SK-N-SH (cell line): ENCODE results near the gene C11orf65. TPM values are rescaled to one million over a fixed set of nuclear protein-coding genes. Genes with fewer than 3 reads are reported as not detected.

Experiments used
- CTCF ChIA-PET: fragments of 300-600, 350-600 bp; formaldehyde crosslinking; extraction: SDS; loops from one replicate; lab custom pipeline; 2021; lab: Yijun Ruan, JAX
- POLR2A ChIA-PET: fragments of 350-600 bp; sonication (Branson Sonifier 250); formaldehyde crosslinking; extraction: SDS; loops from one replicate; lab custom pipeline; 2020; ENCODE audit warnings: antibody characterized with exemption, inconsistent platforms; lab: Yijun Ruan, JAX
- DNase-seq: peaks from one replicate; pipeline ENCODE4 v3.0.0; 2012
- H2AFZ ChIP-seq: fragments of 200-600 bp; sonication (generic); 2 replicates; pipeline ENCODE4 v1.8.1; 2016; ENCODE audit warnings: antibody characterized with exemption, mild to moderate bottlenecking, low read depth
- H3F3A ChIP-seq: fragments of 200-600 bp; sonication (generic); replicated peaks from 2 replicates; pipeline ENCODE3; 2016; ENCODE audit warnings: antibody characterized with exemption, mild to moderate bottlenecking; ENCODE audit not compliant: insufficient read depth
- H3K27ac ChIP-seq, 2 experiments: fragments of 200-500 bp in 1 of 2; fragments of 200-600 bp in 1 of 2; sonication (Bioruptor generic) in 1 of 2; sonication (generic), shearing (Covaris generic) in 1 of 2; 2 replicates each; pipeline versions ENCODE4 v1.5.1 to v1.6.1; 2014 to 2016; ENCODE audit warnings: low read depth in 2 of 2, inconsistent platforms in 1 of 2, low read length in 1 of 2, mild to moderate bottlenecking in 1 of 2, mixed read lengths in 1 of 2
- H3K27me3 ChIP-seq: fragments of 200-600 bp; sonication (generic), shearing (Covaris generic); 2 replicates; pipeline ENCODE4 v1.6.1; 2016; ENCODE audit warnings: mixed run types; ENCODE audit not compliant: insufficient read depth
- H3K36me3 ChIP-seq, 2 experiments: fragments of 200-500 bp in 1 of 2; fragments of 200-600 bp in 1 of 2; sonication (Bioruptor generic) in 1 of 2; sonication (generic) in 1 of 2; replicated peaks in 1 of 2; 2 replicates each; pipeline versions ENCODE3 to v1.5.1; 2014 to 2016; ENCODE audit warnings: low read length in 1 of 2, mild to moderate bottlenecking in 1 of 2; ENCODE audit not compliant: insufficient read depth in 2 of 2, control insufficient read depth in 1 of 2
- H3K4me1 ChIP-seq, 2 experiments: fragments of 200-500 bp in 1 of 2; fragments of 200-600 bp in 1 of 2; sonication (Bioruptor generic) in 1 of 2; sonication (generic), shearing (Covaris generic) in 1 of 2; 2 replicates each; pipeline versions ENCODE4 v1.5.1 to v1.6.1; 2014 to 2016; ENCODE audit warnings: low read depth in 1 of 2, low read length in 1 of 2, mixed run types in 1 of 2; ENCODE audit not compliant: insufficient read depth in 2 of 2, control insufficient read depth in 1 of 2
- H3K4me2 ChIP-seq: fragments of 200-600 bp; sonication (generic), shearing (Covaris generic); 2 replicates; pipeline ENCODE4 v1.6.1; 2017; ENCODE audit warnings: mixed run types
- H3K4me3 ChIP-seq, 2 experiments: fragments of 200-500 bp in 1 of 2; fragments of 200-600 bp in 1 of 2; sonication (Bioruptor generic) in 1 of 2; sonication (generic), shearing (Covaris generic) in 1 of 2; 2 replicates each; pipeline versions ENCODE4 v1.5.1 to v1.8.1; 2014 to 2016; ENCODE audit warnings: low read depth in 2 of 2, inconsistent platforms in 1 of 2, low read length in 1 of 2, mild to moderate bottlenecking in 1 of 2, mixed read lengths in 1 of 2, moderate library complexity in 1 of 2
- H3K79me2 ChIP-seq: fragments of 200-600 bp; sonication (generic); 2 replicates; pipeline ENCODE4 v1.8.1; 2017; ENCODE audit warnings: mild to moderate bottlenecking; ENCODE audit not compliant: insufficient read depth
- H3K9ac ChIP-seq: fragments of 200-600 bp; sonication (generic); 2 replicates; pipeline ENCODE4 v1.6.1; 2017; ENCODE audit warnings: mixed run types
- H3K9me2 ChIP-seq: fragments of 200-600 bp; sonication (generic); 2 replicates; pipeline ENCODE4 v1.6.1; 2017; ENCODE audit warnings: mixed run types
- H3K9me3 ChIP-seq: fragments of 200-600 bp; sonication (generic); 2 replicates; pipeline ENCODE4 v1.6.1; 2017; ENCODE audit warnings: mixed run types, mild to moderate bottlenecking, moderate library complexity
- H4K20me1 ChIP-seq: fragments of 200-600 bp; sonication (generic); 2 replicates; pipeline ENCODE4 v1.6.1; 2017; ENCODE audit warnings: mild to moderate bottlenecking, mixed run types; ENCODE audit not compliant: insufficient read depth
- ELF1 ChIP-seq: IDR thresholded peaks from 2 replicates; pipeline ENCODE4 v1.4.0; 2012
- EP300 ChIP-seq, 2 experiments: IDR thresholded peaks; 2 replicates each; pipeline versions ENCODE4 v1.4.0 to v1.6.1; 2012; ENCODE audit warnings: borderline replicate concordance in 1 of 2, low read depth in 1 of 2, low read length in 1 of 2
- EZH2phosphoT487 ChIP-seq: fragments of 200-600 bp; sonication (generic); IDR thresholded peaks from 2 replicates; pipeline ENCODE4 v1.6.1; 2017; ENCODE audit warnings: low read depth, mixed run types, mild to moderate bottlenecking, antibody characterized with exemption, moderate library complexity, borderline replicate concordance
- FOSL2 ChIP-seq: IDR thresholded peaks from 2 replicates; pipeline ENCODE4 v1.4.0; 2012; ENCODE audit warnings: low read depth, mild to moderate bottlenecking, moderate library complexity, borderline replicate concordance
- GABPA ChIP-seq: IDR thresholded peaks from 2 replicates; pipeline ENCODE4 v1.4.0; 2012; ENCODE audit warnings: low read depth, mild to moderate bottlenecking
- JUND ChIP-seq: IDR thresholded peaks from 2 replicates; pipeline ENCODE4 v1.4.0; 2012
- MEF2A ChIP-seq: IDR thresholded peaks from 2 replicates; pipeline ENCODE4 v1.4.0; 2012; ENCODE audit warnings: low read depth, borderline replicate concordance
- MXI1 ChIP-seq: IDR thresholded peaks from 2 replicates; pipeline ENCODE4 v1.6.1; 2012; ENCODE audit warnings: mild to moderate bottlenecking, low read depth, low read length, improper control_type of control experiment
- NFIC ChIP-seq: IDR thresholded peaks from 2 replicates; pipeline ENCODE4 v1.4.0; 2012; ENCODE audit warnings: borderline replicate concordance
- NRF1 ChIP-seq: IDR thresholded peaks from 2 replicates; pipeline ENCODE4 v1.6.1; 2012; ENCODE audit warnings: low read depth, mild to moderate bottlenecking, low read length
- POLR2AphosphoS5 ChIP-seq: IDR thresholded peaks from 2 replicates; pipeline ENCODE4 v1.6.1; 2012; ENCODE audit warnings: low read depth, low read length
- RFX5 ChIP-seq: IDR thresholded peaks from 2 replicates; pipeline ENCODE4 v1.6.1; 2012; ENCODE audit warnings: mild to moderate bottlenecking, improper control_type of control experiment, low read length
- SIN3A ChIP-seq: IDR thresholded peaks from 2 replicates; pipeline ENCODE4 v1.6.1; 2012; ENCODE audit warnings: low read depth, mild to moderate bottlenecking, low read length, moderate library complexity, borderline replicate concordance
- SMC3 ChIP-seq: IDR thresholded peaks from 2 replicates; pipeline ENCODE4 v1.6.1; 2012; ENCODE audit warnings: low read depth, low read length, improper control_type of control experiment
- TAF1 ChIP-seq: IDR thresholded peaks from 2 replicates; pipeline ENCODE4 v1.6.1; 2012; ENCODE audit warnings: low read depth, mild to moderate bottlenecking, low read length, moderate library complexity, borderline replicate concordance
- TCF12 ChIP-seq: IDR thresholded peaks from 2 replicates; pipeline ENCODE4 v1.4.0; 2012
- TEAD4 ChIP-seq: IDR thresholded peaks from 2 replicates; pipeline ENCODE4 v1.4.0; 2012; ENCODE audit warnings: mild to moderate bottlenecking, borderline replicate concordance; ENCODE audit not compliant: insufficient read depth
- YY1 ChIP-seq: IDR thresholded peaks from 2 replicates; pipeline ENCODE4 v1.4.0; 2012; ENCODE audit warnings: low read depth, mild to moderate bottlenecking
- WGBS: methylation state at CpG from one replicate; pipeline ENCODE4 v1.1.6; 2017; ENCODE audit warnings: low lambda C conversion rate; 5-methylcytosine and 5-hydroxymethylcytosine counted together
- polyA plus RNA-seq, 3 experiments: library from polyadenylated mRNA; depleted of rRNA; stranded (reverse); fragments of >200 nt; gene quantifications; 2 replicates each; pipeline ENCODE4 v1.2.3, GENCODE V29; 2012
- TF ChIP-seq, protein P1 (sequence below): IDR thresholded peaks from 2 replicates; pipeline ENCODE4; 2012
- TF ChIP-seq, protein P2 (sequence below): IDR thresholded peaks from 2 replicates; pipeline ENCODE4 v1.4.0; 2012; ENCODE audit warnings: low read depth
- TF ChIP-seq, protein P3 (sequence below): fragments of 150-350 bp; IDR thresholded peaks from 2 replicates; pipeline ENCODE4 v1.6.1; 2017; ENCODE audit warnings: antibody characterized with exemption, low read length, low read depth, borderline replicate concordance
- TF ChIP-seq, protein P4 (sequence below): IDR thresholded peaks from 2 replicates; pipeline ENCODE4 v1.4.0; 2012; ENCODE audit warnings: low read depth, borderline replicate concordance
- TF ChIP-seq, protein P5 (sequence below): IDR thresholded peaks from 2 replicates; pipeline ENCODE4 v1.4.0; 2012; ENCODE audit warnings: low read depth, borderline replicate concordance
- TF ChIP-seq, protein P6 (sequence below): IDR thresholded peaks from 2 replicates; pipeline ENCODE4 v1.6.1; 2012; ENCODE audit warnings: mild to moderate bottlenecking, low read depth, low read length, moderate library complexity

Gene C11orf65
- polyA plus RNA-seq, 1 of the 3 experiments (the other 2 are of a cell fraction) = 0.07 TPM

DNA sequence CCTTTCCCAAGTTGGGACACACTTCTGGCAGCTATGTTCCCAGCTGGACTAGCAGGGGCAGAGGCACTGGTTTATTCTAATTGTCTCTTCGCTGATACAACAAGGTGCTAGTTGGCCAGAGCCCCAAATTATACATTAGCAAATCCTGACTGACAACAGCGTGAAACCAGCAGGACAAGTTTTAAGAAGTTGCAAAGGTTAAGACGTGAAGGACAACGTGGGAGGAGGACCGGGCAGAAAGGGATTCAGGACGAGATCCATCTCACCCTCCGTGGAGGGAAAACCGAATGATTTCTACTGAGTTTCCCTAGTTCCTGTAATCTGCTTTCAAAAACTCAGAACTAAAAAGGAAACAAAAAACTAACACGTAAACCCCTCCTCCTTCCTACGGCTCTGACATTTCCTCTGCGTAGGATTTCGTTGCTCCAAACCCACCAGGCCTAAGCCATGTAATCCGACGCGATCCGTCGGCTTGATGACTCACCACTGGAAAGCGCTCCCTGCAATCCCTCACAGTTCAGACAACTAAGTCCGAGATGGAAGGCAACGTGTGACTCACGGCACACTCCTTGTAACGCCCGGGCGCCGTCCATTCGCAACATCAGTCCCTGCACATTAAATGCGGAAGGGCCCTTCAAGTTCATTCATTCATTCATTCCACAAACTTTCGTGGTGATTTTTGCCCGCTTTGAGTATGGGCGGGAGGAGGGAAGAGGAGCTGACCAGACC, 30.2 kb upstream of the C11orf65 start:
- H3K79me2 ChIP-seq = peaks cover 15% of the 10 kb centered on the region; the same call in 1 of the 2 replicates
- peak; percentile 73 for DNase-seq
- H2AFZ ChIP-seq = peak overlapping the region; percentile 80
- peaks cover 0 to 11% of the 10 kb centered on the region in 2 experiments; a peak in 2 of 4 replicates for H3K4me1 ChIP-seq
- H3K27ac ChIP-seq = peak overlapping the region; percentile 83 to 87
- H3K9ac ChIP-seq = peak overlapping the region; percentile 76
- H4K20me1 ChIP-seq = no peaks in the 10 kb centered on the region
- peak overlapping the region; percentile 61 to 75 for H3K4me3 ChIP-seq
- peak overlapping the region; percentile 74 for H3K4me2 ChIP-seq
- no peaks in the 10 kb centered on the region for H3K9me3 ChIP-seq
- WGBS = 8% methylated on average over 30 of the region's 30 CpGs
- ChIA-PET CTCF (no interaction called here), POLR2A (no interaction called here)
- no peaks in the 10 kb centered on the region for H3K9me2 ChIP-seq
- no peaks in the 10 kb centered on the region for H3K36me3 ChIP-seq
- peaks cover 6% of the 10 kb centered on the region for H3F3A ChIP-seq
- H3K27me3 ChIP-seq = no peaks in the 10 kb centered on the region
- TF ChIP-seq NRF1 (no peak), MEF2A (no peak), TAF1 (peak; percentile 84), SIN3A (peak; percentile 59; the same call in 1 of the 2 replicates), RFX5 (no peak), NFIC (no peak; the same call in 1 of the 2 replicates), ELF1 (0 out of 2 replicates have a peak, but pooled peaks have one; percentile 7), POLR2AphosphoS5 (peak; percentile 93), TCF12 (peak; percentile 87), JUND (peak; percentile 97), EP300 (IDR thresholded peaks at IDR 0.05; ENCODE audit: borderline replicate concordance in 1 of 2, low read depth in 1 of 2, low read length in 1 of 2) (peak in 1 of 2 experiments; percentile 42; a peak in 1 of 4 replicates), MXI1 (peak; percentile 62; the same call in 1 of the 2 replicates), EZH2phosphoT487 (no peak), YY1 (peak; percentile 48; the same call in 1 of the 2 replicates), FOSL2 (peak; percentile 97), GABPA (peak; percentile 34; the same call in 1 of the 2 replicates), TEAD4 (no peak; the same call in 1 of the 2 replicates), SMC3 (0 out of 2 replicates have a peak, but pooled peaks have one; percentile 3)
- TF ChIP-seq, protein P1, sequence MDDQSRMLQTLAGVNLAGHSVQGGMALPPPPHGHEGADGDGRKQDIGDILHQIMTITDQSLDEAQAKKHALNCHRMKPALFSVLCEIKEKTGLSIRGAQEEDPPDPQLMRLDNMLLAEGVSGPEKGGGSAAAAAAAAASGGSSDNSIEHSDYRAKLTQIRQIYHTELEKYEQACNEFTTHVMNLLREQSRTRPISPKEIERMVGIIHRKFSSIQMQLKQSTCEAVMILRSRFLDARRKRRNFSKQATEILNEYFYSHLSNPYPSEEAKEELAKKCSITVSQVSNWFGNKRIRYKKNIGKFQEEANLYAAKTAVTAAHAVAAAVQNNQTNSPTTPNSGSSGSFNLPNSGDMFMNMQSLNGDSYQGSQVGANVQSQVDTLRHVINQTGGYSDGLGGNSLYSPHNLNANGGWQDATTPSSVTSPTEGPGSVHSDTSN = peak; percentile 89
- TF ChIP-seq, protein P2, sequence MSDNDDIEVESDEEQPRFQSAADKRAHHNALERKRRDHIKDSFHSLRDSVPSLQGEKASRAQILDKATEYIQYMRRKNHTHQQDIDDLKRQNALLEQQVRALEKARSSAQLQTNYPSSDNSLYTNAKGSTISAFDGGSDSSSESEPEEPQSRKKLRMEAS = peak; percentile 92
- TF ChIP-seq, protein P3, sequence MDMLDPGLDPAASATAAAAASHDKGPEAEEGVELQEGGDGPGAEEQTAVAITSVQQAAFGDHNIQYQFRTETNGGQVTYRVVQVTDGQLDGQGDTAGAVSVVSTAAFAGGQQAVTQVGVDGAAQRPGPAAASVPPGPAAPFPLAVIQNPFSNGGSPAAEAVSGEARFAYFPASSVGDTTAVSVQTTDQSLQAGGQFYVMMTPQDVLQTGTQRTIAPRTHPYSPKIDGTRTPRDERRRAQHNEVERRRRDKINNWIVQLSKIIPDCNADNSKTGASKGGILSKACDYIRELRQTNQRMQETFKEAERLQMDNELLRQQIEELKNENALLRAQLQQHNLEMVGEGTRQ = no peak
- TF ChIP-seq, protein P4, sequence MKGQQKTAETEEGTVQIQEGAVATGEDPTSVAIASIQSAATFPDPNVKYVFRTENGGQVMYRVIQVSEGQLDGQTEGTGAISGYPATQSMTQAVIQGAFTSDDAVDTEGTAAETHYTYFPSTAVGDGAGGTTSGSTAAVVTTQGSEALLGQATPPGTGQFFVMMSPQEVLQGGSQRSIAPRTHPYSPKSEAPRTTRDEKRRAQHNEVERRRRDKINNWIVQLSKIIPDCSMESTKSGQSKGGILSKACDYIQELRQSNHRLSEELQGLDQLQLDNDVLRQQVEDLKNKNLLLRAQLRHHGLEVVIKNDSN = no peak
- TF ChIP-seq, protein P5, sequence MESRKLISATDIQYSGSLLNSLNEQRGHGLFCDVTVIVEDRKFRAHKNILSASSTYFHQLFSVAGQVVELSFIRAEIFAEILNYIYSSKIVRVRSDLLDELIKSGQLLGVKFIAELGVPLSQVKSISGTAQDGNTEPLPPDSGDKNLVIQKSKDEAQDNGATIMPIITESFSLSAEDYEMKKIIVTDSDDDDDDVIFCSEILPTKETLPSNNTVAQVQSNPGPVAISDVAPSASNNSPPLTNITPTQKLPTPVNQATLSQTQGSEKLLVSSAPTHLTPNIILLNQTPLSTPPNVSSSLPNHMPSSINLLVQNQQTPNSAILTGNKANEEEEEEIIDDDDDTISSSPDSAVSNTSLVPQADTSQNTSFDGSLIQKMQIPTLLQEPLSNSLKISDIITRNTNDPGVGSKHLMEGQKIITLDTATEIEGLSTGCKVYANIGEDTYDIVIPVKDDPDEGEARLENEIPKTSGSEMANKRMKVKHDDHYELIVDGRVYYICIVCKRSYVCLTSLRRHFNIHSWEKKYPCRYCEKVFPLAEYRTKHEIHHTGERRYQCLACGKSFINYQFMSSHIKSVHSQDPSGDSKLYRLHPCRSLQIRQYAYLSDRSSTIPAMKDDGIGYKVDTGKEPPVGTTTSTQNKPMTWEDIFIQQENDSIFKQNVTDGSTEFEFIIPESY = peak; percentile 29; the same call in 1 of the 2 replicates
- TF ChIP-seq, protein P6, sequence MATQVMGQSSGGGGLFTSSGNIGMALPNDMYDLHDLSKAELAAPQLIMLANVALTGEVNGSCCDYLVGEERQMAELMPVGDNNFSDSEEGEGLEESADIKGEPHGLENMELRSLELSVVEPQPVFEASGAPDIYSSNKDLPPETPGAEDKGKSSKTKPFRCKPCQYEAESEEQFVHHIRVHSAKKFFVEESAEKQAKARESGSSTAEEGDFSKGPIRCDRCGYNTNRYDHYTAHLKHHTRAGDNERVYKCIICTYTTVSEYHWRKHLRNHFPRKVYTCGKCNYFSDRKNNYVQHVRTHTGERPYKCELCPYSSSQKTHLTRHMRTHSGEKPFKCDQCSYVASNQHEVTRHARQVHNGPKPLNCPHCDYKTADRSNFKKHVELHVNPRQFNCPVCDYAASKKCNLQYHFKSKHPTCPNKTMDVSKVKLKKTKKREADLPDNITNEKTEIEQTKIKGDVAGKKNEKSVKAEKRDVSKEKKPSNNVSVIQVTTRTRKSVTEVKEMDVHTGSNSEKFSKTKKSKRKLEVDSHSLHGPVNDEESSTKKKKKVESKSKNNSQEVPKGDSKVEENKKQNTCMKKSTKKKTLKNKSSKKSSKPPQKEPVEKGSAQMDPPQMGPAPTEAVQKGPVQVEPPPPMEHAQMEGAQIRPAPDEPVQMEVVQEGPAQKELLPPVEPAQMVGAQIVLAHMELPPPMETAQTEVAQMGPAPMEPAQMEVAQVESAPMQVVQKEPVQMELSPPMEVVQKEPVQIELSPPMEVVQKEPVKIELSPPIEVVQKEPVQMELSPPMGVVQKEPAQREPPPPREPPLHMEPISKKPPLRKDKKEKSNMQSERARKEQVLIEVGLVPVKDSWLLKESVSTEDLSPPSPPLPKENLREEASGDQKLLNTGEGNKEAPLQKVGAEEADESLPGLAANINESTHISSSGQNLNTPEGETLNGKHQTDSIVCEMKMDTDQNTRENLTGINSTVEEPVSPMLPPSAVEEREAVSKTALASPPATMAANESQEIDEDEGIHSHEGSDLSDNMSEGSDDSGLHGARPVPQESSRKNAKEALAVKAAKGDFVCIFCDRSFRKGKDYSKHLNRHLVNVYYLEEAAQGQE = peak; percentile 17; the same call in 1 of the 2 replicates
